WTC11 (cell line): Measurements from ENCODE around the gene PHKA2. TPM values are rescaled to one million over a fixed set of nuclear protein-coding genes. Genes with fewer than 3 reads are reported as not detected.

Experiments
- ATAC-seq: fragments of 200-7000 bp; cut with Tn5 transposase; 2 replicates; pipeline ENCODE4 v1.10.0; 2021; ENCODE audit warnings: mild to moderate bottlenecking, moderate library complexity
- CTCF ChIA-PET: fragments of 300-600 bp; sonication (Branson Sonifier 250); formaldehyde crosslinking; loops from one replicate; lab custom pipeline; 2021; ENCODE audit warnings: antibody characterized with exemption; lab: Charles Lee
- POLR2A ChIA-PET: fragments of 350-600 bp; sonication (Branson Sonifier 250); formaldehyde crosslinking; loops from one replicate; lab custom pipeline; 2021; ENCODE audit warnings: antibody characterized with exemption; lab: Charles Lee
- DNase-seq: peaks from one replicate; pipeline ENCODE4 v3.0.0; 2021; ENCODE audit warnings: low spot score
- H3K27ac Mint-ChIP-seq: 2 replicates; pipeline ENCODE4 v1.8.0; 2021; ENCODE audit warnings: mixed read lengths
- H3K27me3 Mint-ChIP-seq: 2 replicates; pipeline ENCODE4 v1.8.0; 2021; ENCODE audit warnings: low read depth, mild to moderate bottlenecking, moderate library complexity, mixed read lengths
- H3K36me3 Mint-ChIP-seq: 2 replicates; pipeline ENCODE4 v1.8.0; 2021; ENCODE audit warnings: mixed read lengths
- H3K4me1 Mint-ChIP-seq: 2 replicates; pipeline ENCODE4 v1.8.0; 2022; ENCODE audit warnings: mixed read lengths
- H3K4me3 Mint-ChIP-seq: 2 replicates; pipeline ENCODE4 v1.8.0; 2021; ENCODE audit warnings: mild to moderate bottlenecking, moderate library complexity, mixed read lengths
- H3K9me3 Mint-ChIP-seq: 2 replicates; pipeline ENCODE4 v1.8.0; 2021; ENCODE audit warnings: mixed read lengths
- ARID4B ChIP-seq: sonication (generic); formaldehyde crosslinking; IDR thresholded peaks from 2 replicates; pipeline ENCODE4 v1.8.0; 2023; ENCODE audit warnings: missing genetic modification reagents, mild to moderate bottlenecking, borderline replicate concordance
- CDX4 ChIP-seq: fragments of 250-450 bp; sonication (Bioruptor Pico); IDR thresholded peaks from 2 replicates; pipeline ENCODE4 v1.9.0; 2021; ENCODE audit warnings: moderate library complexity, mild to moderate bottlenecking, inconsistent platforms, borderline replicate concordance
- ESRRA ChIP-seq: sonication (generic); formaldehyde crosslinking; IDR thresholded peaks from 2 replicates; pipeline ENCODE4 v1.8.1; 2022; ENCODE audit warnings: mild to moderate bottlenecking, missing genetic modification reagents, borderline replicate concordance
- FOXJ3 ChIP-seq: sonication (generic); formaldehyde crosslinking; IDR thresholded peaks from 2 replicates; pipeline ENCODE4 v1.9.0; 2021; ENCODE audit warnings: missing genetic modification reagents, mild to moderate bottlenecking, borderline replicate concordance
- FOXK1 ChIP-seq: sonication (generic); formaldehyde crosslinking; IDR thresholded peaks from 2 replicates; pipeline ENCODE4 v1.8.0; 2022; ENCODE audit warnings: mild to moderate bottlenecking, moderate library complexity, missing genetic modification reagents
- FOXP1 ChIP-seq: sonication (generic); formaldehyde crosslinking; IDR thresholded peaks from 2 replicates; pipeline ENCODE4 v1.8.0; 2022; ENCODE audit warnings: missing genetic modification reagents, mild to moderate bottlenecking, moderate library complexity, borderline replicate concordance
- GABPB1 ChIP-seq: sonication (generic); formaldehyde crosslinking; IDR thresholded peaks from 2 replicates; pipeline ENCODE4 v1.8.1; 2023; ENCODE audit warnings: mild to moderate bottlenecking, missing genetic modification reagents
- IRF1 ChIP-seq: sonication (generic); formaldehyde crosslinking; IDR thresholded peaks from 2 replicates; pipeline ENCODE4 v1.8.0; 2023; ENCODE audit warnings: missing genetic modification reagents
- NFE2L1 ChIP-seq: sonication (generic); formaldehyde crosslinking; IDR thresholded peaks from 2 replicates; pipeline ENCODE4 v1.8.1; 2023; ENCODE audit warnings: missing genetic modification reagents
- NR2C2 ChIP-seq: sonication (generic); formaldehyde crosslinking; IDR thresholded peaks from 2 replicates; pipeline ENCODE4 v1.8.0; 2022; ENCODE audit warnings: mild to moderate bottlenecking, missing genetic modification reagents
- NR3C1 ChIP-seq: sonication (generic); formaldehyde crosslinking; conservative IDR thresholded peaks from 2 replicates; pipeline ENCODE4 v1.8.1; 2023; ENCODE audit warnings: low read depth, mild to moderate bottlenecking, missing genetic modification reagents
- RORB ChIP-seq: fragments of 250-450 bp; sonication (Bioruptor Pico); IDR thresholded peaks from 2 replicates; pipeline ENCODE4 v1.9.0; 2021; ENCODE audit warnings: mild to moderate bottlenecking
- SMAD3 ChIP-seq: sonication (generic); formaldehyde crosslinking; IDR thresholded peaks from 2 replicates; pipeline ENCODE4 v1.8.0; 2022; ENCODE audit warnings: missing genetic modification reagents, mild to moderate bottlenecking, borderline replicate concordance
- TEAD1 ChIP-seq: sonication (generic); formaldehyde crosslinking; IDR thresholded peaks from 2 replicates; pipeline ENCODE4 v1.8.0; 2022; ENCODE audit warnings: mild to moderate bottlenecking, missing genetic modification reagents
- TP53 ChIP-seq: sonication (generic); formaldehyde crosslinking; IDR thresholded peaks from 2 replicates; pipeline ENCODE4 v1.8.1; 2023; ENCODE audit warnings: mild to moderate bottlenecking, missing genetic modification reagents
- ZMAT4 ChIP-seq: fragments of 250-450 bp; sonication (Bioruptor Pico); IDR thresholded peaks from 2 replicates; pipeline ENCODE4 v1.9.0; 2021; ENCODE audit warnings: mild to moderate bottlenecking
- ZNF232 ChIP-seq: sonication (generic); formaldehyde crosslinking; IDR thresholded peaks from 2 replicates; pipeline ENCODE4 v1.8.0; 2022; ENCODE audit warnings: mild to moderate bottlenecking, missing genetic modification reagents
- ZNF512 ChIP-seq: sonication (generic); formaldehyde crosslinking; IDR thresholded peaks from 2 replicates; pipeline ENCODE4 v1.8.1; 2022; ENCODE audit warnings: missing genetic modification reagents, borderline replicate concordance
- total RNA-seq: library from RNA; stranded (reverse); gene quantifications from 3 replicates; pipeline ENCODE4 v1.2.3, GENCODE V29; 2021
- TF ChIP-seq, protein P1 (sequence below): fragments of 250-450 bp; sonication (Bioruptor Pico); IDR thresholded peaks from 2 replicates; pipeline ENCODE4 v1.8.0; 2021; ENCODE audit warnings: mild to moderate bottlenecking

The PHKA2 gene
- total RNA-seq, 1 experiment from 2014 or later = 23.8 TPM

GRCh38 chrX:18964026-18964425 is 19.9 kb downstream of the PHKA2 start:
- Mint-ChIP-seq H3K4me1 (peaks cover 17% of the 10 kb centered on the region), H3K27me3 (no peaks in the 10 kb centered on the region), H3K27ac (peak overlapping the region; percentile 53; the same call in 1 of the 2 replicates), H3K9me3 (no peaks in the 10 kb centered on the region), H3K4me3 (no peak overlapping the region), H3K36me3 (no peaks in the 10 kb centered on the region)
- no peak for ATAC-seq
- ChIA-PET CTCF (no interaction called here), POLR2A (no interaction called here)
- no peak for DNase-seq
- TF ChIP-seq, protein P1, sequence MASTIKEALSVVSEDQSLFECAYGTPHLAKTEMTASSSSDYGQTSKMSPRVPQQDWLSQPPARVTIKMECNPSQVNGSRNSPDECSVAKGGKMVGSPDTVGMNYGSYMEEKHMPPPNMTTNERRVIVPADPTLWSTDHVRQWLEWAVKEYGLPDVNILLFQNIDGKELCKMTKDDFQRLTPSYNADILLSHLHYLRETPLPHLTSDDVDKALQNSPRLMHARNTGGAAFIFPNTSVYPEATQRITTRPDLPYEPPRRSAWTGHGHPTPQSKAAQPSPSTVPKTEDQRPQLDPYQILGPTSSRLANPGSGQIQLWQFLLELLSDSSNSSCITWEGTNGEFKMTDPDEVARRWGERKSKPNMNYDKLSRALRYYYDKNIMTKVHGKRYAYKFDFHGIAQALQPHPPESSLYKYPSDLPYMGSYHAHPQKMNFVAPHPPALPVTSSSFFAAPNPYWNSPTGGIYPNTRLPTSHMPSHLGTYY = no peak
- TF ChIP-seq ESRRA = no peak
- no peak for TF ChIP-seq RORB (CRISPR knock-in tag)
- TF ChIP-seq TP53 (CRISPR knock-in tag) = no peak
- TF ChIP-seq GABPB1 (CRISPR knock-in tag) = no peak
- no peak for TF ChIP-seq ZNF232 (CRISPR knock-in tag)
- no peak for TF ChIP-seq TEAD1
- TF ChIP-seq ZNF512 (CRISPR knock-in tag) = no peak
- no peak for TF ChIP-seq SMAD3 (CRISPR knock-in tag)
- no peak for TF ChIP-seq CDX4 (CRISPR knock-in tag)
- no peak for TF ChIP-seq NR3C1
- no peak for TF ChIP-seq FOXK1 (CRISPR knock-in tag)
- no peak for TF ChIP-seq FOXJ3 (CRISPR knock-in tag)
- no peak for TF ChIP-seq ARID4B (CRISPR knock-in tag)
- TF ChIP-seq ZMAT4 (CRISPR knock-in tag) = no peak

DNA sequence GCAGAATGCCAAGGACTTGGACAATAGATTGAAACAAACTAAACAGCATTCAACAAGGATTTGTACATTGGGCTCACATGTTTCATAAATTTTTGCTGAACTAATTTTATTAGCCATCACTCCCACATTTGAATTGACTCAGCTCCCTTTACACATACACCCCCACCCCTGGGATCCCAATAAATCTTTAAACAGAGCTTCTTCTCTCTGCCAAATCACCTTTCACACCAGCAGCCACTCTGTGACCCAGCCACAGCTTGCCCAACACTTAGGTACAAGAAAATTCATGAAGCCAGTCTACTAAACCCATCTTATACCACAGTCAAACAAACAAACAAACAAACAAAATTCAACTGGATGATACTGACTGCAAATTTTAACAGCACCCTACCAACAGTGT is 21.6 kb downstream of the PHKA2 start:
- TF ChIP-seq NFE2L1 (CRISPR knock-in tag) (no peak), FOXP1 (no peak), IRF1 (no peak), NR2C2 (CRISPR knock-in tag) (no peak)
- DNase-seq (no peak), ATAC-seq (no peak)
- H3K4me1 Mint-ChIP-seq = peaks cover 17% of the 10 kb centered on the region
- no peaks in the 10 kb centered on the region for H3K36me3 Mint-ChIP-seq
- no peak overlapping the region for H3K4me3 Mint-ChIP-seq
- POLR2A ChIA-PET = no interaction called here
- no peaks in the 10 kb centered on the region for H3K27me3 Mint-ChIP-seq
- no peak overlapping the region for H3K27ac Mint-ChIP-seq
- CTCF ChIA-PET = no interaction called here
- no peaks in the 10 kb centered on the region for H3K9me3 Mint-ChIP-seq
